Tibial artery (tissue), 4 donors: Measurements from ENCODE around the gene NLRC5.

ENCODE experiments used
- DNase-seq, 2 donors: peaks; one replicate each; pipeline ENCODE4 v3.0.0-alpha.2; 2019
- H3K27ac ChIP-seq, 2 donors: fragments of 200-600 bp; sonication (generic) in 1 of 2; 1 replicate in 1 of 2; 2 replicates in 1 of 2; pipeline ENCODE4 v1.5.1; 2018 to 2019; ENCODE audit warnings: mild to moderate bottlenecking in 1 of 2
- H3K27me3 ChIP-seq, 2 donors: fragments of 200-600 bp; sonication (generic) in 1 of 2; one replicate each; pipeline versions ENCODE4 v1.5.1 to v1.6.0; 2016 to 2019
- H3K36me3 ChIP-seq, 3 donors: fragments of 200-600 bp; sonication (generic) in 2 of 3; one replicate each; pipeline ENCODE4 v1.5.1; 2016 to 2019; ENCODE audit warnings: mild to moderate bottlenecking in 2 of 3
- H3K4me1 ChIP-seq, 4 donors: fragments of 200-600 bp; sonication (generic) in 2 of 4; 1 replicate in 3 of 4; 2 replicates in 1 of 4; pipeline ENCODE4 v1.5.1; 2016 to 2019
- H3K4me3 ChIP-seq, 2 donors: fragments of 200-600 bp; sonication (generic) in 1 of 2; 1 replicate in 1 of 2; 2 replicates in 1 of 2; pipeline ENCODE4 v1.5.1; 2018 to 2019; ENCODE audit warnings: mild to moderate bottlenecking in 2 of 2
- H3K9me3 ChIP-seq, 3 donors: fragments of 200-600 bp; sonication (generic) in 1 of 3; one replicate each; pipeline ENCODE4 v1.5.1; 2016 to 2019
- intact Hi-C: fragments of 100-400 bp; cut with DNase I; formaldehyde crosslinking; loops from one replicate; pipeline ENCODE4 v1.15.0; 2023; ENCODE audit warnings: low total_unique reads
- TF ChIP-seq, protein P1 (sequence below), 2 experiments: fragments of 200-600 bp in 1 of 2; fragments of 450-650 bp in 1 of 2; IDR thresholded peaks; one replicate each; pipeline ENCODE4 v1.5.1; 2017 to 2019; ENCODE audit warnings: antibody characterized with exemption in 2 of 2, mild to moderate bottlenecking in 1 of 2, moderate library complexity in 1 of 2

NLRC5 gene

DNA sequence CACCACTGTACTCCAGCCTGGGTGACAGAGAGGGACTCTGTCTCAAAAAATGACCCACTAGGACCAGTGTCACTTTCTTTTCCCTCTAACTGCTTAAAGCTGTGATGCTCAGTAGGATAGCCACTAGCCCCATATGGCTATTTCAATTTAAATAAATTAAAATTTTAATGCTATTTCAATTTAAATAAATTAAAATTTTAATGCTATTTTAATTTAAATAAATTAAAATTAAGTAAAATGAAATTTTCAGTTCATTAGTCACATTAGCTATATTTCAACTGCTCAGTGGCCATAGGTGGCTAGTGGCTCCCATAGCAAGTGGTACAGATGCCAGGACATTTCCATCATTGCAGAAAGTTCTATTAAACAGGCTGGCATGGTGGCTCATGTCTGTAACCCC, 43.0 kb downstream of the NLRC5 start:
- TF ChIP-seq, protein P1, sequence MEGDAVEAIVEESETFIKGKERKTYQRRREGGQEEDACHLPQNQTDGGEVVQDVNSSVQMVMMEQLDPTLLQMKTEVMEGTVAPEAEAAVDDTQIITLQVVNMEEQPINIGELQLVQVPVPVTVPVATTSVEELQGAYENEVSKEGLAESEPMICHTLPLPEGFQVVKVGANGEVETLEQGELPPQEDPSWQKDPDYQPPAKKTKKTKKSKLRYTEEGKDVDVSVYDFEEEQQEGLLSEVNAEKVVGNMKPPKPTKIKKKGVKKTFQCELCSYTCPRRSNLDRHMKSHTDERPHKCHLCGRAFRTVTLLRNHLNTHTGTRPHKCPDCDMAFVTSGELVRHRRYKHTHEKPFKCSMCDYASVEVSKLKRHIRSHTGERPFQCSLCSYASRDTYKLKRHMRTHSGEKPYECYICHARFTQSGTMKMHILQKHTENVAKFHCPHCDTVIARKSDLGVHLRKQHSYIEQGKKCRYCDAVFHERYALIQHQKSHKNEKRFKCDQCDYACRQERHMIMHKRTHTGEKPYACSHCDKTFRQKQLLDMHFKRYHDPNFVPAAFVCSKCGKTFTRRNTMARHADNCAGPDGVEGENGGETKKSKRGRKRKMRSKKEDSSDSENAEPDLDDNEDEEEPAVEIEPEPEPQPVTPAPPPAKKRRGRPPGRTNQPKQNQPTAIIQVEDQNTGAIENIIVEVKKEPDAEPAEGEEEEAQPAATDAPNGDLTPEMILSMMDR (IDR thresholded peaks at IDR 0.05): no peak

DNA sequence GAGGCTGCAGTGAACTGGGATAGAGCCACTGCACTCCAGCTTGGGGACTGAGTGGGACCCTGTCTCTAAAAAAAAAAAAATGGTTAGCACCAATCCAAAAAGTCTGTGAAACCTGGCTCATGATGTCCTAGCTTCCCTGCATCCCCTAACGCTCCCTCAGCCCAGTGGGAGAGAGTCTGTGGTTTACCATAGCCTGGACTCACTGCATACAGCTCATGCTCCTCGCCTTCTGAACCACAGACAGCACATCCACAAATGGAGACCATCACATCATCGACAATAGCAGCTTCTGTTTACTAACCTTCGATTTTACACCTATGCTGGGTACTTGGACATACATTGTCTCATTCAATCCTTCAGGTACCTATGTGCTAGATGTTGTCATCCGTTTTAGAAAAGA, 43.6 kb downstream of the NLRC5 start:
- TF ChIP-seq, protein P1 (IDR thresholded peaks at IDR 0.05): no peak
- Histone ChIP-seq H3K4me3 (no peak overlapping the region), H3K27ac (no peak overlapping the region), H3K9me3 (no peaks in the 10 kb centered on the region), H3K36me3 (peaks cover 0 to 30% (median 25%) of the 10 kb centered on the region in 3 donors), H3K27me3 (no peaks in the 10 kb centered on the region), H3K4me1 (peaks cover 0 to 3% (median 0%) of the 10 kb centered on the region in 4 donors)
- intact Hi-C loops: no loop called here
- DNase-seq: no peak

More for the DNA sequence above, 43.0 kb downstream of the NLRC5 start:
- peaks cover 0 to 28% (median 25%) of the 10 kb centered on the region in 3 donors for H3K36me3 ChIP-seq
- intact Hi-C loops: no loop called here
- H3K27ac ChIP-seq: no peak overlapping the region
- no peaks in the 10 kb centered on the region for H3K9me3 ChIP-seq
- no peaks in the 10 kb centered on the region for H3K27me3 ChIP-seq
- peaks cover 0 to 3% (median 0%) of the 10 kb centered on the region in 4 donors for H3K4me1 ChIP-seq
- no peak for DNase-seq
- H3K4me3 ChIP-seq: no peak overlapping the region

DNA sequence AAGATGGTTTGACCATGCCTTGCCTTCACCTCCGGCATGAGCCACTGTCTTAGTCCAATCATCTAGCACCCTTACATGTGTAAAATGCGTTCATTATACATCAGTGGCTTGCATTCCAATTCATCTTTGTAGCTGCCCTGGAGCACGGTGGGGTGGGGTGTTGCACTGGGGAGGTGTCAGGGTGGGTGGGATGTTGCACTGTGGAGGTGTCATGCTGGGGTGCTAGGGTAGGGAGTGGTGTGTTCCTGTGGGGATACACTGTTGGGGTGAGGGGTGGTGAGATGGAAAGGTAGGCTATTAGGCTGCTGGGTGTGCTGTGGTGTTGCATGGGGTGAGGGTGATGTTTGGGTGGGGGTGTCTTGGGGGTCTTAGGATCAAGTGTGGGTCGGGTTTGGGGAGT, 47.0 kb downstream of the NLRC5 start:
- Histone ChIP-seq H3K27ac (no peak overlapping the region), H3K4me1 (no peaks in the 10 kb centered on the region), H3K27me3 (no peaks in the 10 kb centered on the region), H3K4me3 (no peak overlapping the region), H3K9me3 (no peaks in the 10 kb centered on the region), H3K36me3 (peaks cover 3 to 52% (median 44%) of the 10 kb centered on the region in 3 donors)
- DNase-seq: no peak
- TF ChIP-seq, protein P1 (IDR thresholded peaks at IDR 0.05): no peak
- intact Hi-C loops: no loop called here

DNA sequence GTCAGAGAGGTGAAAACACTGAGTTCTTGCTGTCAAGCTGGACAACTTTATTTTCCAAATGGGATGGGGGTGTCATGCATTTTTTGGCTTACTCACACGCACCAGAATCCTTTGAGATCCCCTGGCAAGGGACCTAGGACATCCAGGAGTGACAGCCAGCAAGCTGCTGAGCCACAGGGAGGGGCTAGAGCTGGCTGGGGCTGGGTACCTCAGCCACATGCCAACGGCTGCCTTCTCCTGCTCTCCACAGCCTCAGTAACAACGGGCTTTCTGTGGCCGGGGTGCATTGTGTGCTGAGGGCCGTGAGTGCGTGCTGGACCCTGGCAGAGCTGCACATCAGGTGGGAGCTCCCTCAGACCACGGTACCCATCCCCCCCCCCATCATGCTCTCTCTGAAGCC, 47.6 kb downstream of the NLRC5 start:
- Histone ChIP-seq H3K27me3 (no peaks in the 10 kb centered on the region), H3K36me3 (peaks cover 5 to 58% (median 45%) of the 10 kb centered on the region in 3 donors), H3K4me1 (no peaks in the 10 kb centered on the region), H3K27ac (no peak overlapping the region), H3K4me3 (no peak overlapping the region), H3K9me3 (no peaks in the 10 kb centered on the region)
- TF ChIP-seq, protein P1 (IDR thresholded peaks at IDR 0.05): no peak
- intact Hi-C loops: no loop called here
- no peak for DNase-seq

DNA sequence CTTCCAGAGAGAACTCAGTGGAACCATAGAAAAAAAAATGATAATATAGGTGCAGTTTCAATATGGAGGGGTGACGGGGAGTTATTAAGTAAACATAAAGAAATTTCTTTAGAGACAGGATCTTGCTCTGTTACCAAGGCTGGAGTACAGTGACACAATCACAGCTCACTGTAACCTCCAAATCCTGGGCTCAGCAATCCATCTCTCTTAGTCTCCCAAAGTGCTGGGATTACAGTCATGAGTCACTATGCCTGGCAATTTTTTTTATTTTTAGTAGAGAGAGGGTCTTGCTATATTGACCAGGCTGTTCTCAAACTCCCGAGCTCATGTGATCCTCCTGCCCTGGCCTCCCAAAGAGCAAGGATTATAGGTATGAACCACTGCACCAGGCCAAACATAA, 48.8 kb downstream of the NLRC5 start:
- H3K27ac ChIP-seq: no peak overlapping the region
- TF ChIP-seq, protein P1 (IDR thresholded peaks at IDR 0.05): no peak
- H3K4me3 ChIP-seq: no peak overlapping the region
- no peaks in the 10 kb centered on the region for H3K4me1 ChIP-seq
- peaks cover 5 to 64% (median 41%) of the 10 kb centered on the region in 3 donors for H3K36me3 ChIP-seq
- no peak for DNase-seq
- intact Hi-C loops: no loop called here
- H3K9me3 ChIP-seq: no peaks in the 10 kb centered on the region
- H3K27me3 ChIP-seq: no peaks in the 10 kb centered on the region
